GM18519 (cell line): Measurements from ENCODE around the gene RBMS3.
"Not testable (repeated sequence)": the region's sequence is repeated elsewhere in the genome, so short reads cannot be mapped to it uniquely, and the experiment has no call there.

Experiments used
- ATAC-seq: cut with Tn5 transposase; IDR thresholded peaks from one replicate; pipeline ENCODE4 v1.9.1; 2021; ENCODE audit warnings: mild to moderate bottlenecking, moderate library complexity; ENCODE audit not compliant: unreplicated experiment, low FRiP score

The RBMS3 gene

GRCh38 chr3:30034246-30034991 is 753.5 kb downstream of the RBMS3 start:
- no peak for ATAC-seq

GRCh38 chr3:30035935-30036567 is 755.2 kb downstream of the RBMS3 start:
- ATAC-seq, result no peak

- no peak for ATAC-seq
Measured at GRCh38 chr3:30040126-30040525, 759.3 kb downstream of the RBMS3 start.

- not testable (repeated sequence) for ATAC-seq
Measured at GRCh38 chr3:30041481-30041880, 760.6 kb downstream of the RBMS3 start.

GRCh38 chr3:30042274-30042859 is 761.5 kb downstream of the RBMS3 start:
- peak; percentile 65 for ATAC-seq

- ATAC-seq, result no peak
Measured at GRCh38 chr3:30042916-30043555, 762.2 kb downstream of the RBMS3 start.

- no peak for ATAC-seq
Measured at GRCh38 chr3:30044515-30044914, 763.6 kb downstream of the RBMS3 start.

GRCh38 chr3:30048431-30048830 is 767.6 kb downstream of the RBMS3 start:
- ATAC-seq, result no peak

GRCh38 chr3:30050116-30050515 is 769.2 kb downstream of the RBMS3 start:
- not testable (repeated sequence) for ATAC-seq

GRCh38 chr3:30059240-30059639 is 778.4 kb downstream of the RBMS3 start:
- no peak for ATAC-seq
